Neural progenitor cell (in vitro differentiated cells): Measurements from ENCODE around the gene DNAH9. TPM values are rescaled to one million over a fixed set of nuclear protein-coding genes. Genes with fewer than 3 reads are reported as not detected.
"Not testable (repeated sequence)": the region's sequence is repeated elsewhere in the genome, so short reads cannot be mapped to it uniquely, and the experiment has no call there.

Experiments used
- DNase-seq: peaks from one replicate; pipeline ENCODE4 v3.0.0-alpha.2; 2016; ENCODE audit warnings: low spot score
- H2AFZ ChIP-seq: fragments of 200-600 bp; sonication (generic); replicated peaks from 2 replicates; pipeline ENCODE4 v1.6.1; 2016; ENCODE audit warnings: antibody characterized with exemption
- H3F3A ChIP-seq: fragments of 200-600 bp; sonication (generic); 2 replicates; pipeline ENCODE4 v1.6.1; 2016; ENCODE audit warnings: antibody characterized with exemption, low read depth
- H3K27ac ChIP-seq: fragments of 200-600 bp; sonication (generic); 2 replicates; pipeline ENCODE4 v1.5.1; 2016; ENCODE audit warnings: mild to moderate bottlenecking
- H3K27me3 ChIP-seq: fragments of 200-600 bp; sonication (generic); 2 replicates; pipeline ENCODE4 v1.6.1; 2016; ENCODE audit warnings: mild to moderate bottlenecking, moderate library complexity
- H3K36me3 ChIP-seq: fragments of 200-600 bp; sonication (generic); 2 replicates; pipeline ENCODE4 v1.5.1; 2016
- H3K4me1 ChIP-seq: fragments of 200-600 bp; sonication (generic); 2 replicates; pipeline ENCODE4 v1.6.1; 2016; ENCODE audit warnings: mixed run types
- H3K4me2 ChIP-seq: fragments of 200-600 bp; sonication (generic); 2 replicates; pipeline ENCODE4 v1.6.1; 2016
- H3K4me3 ChIP-seq: fragments of 200-600 bp; sonication (generic); 2 replicates; pipeline ENCODE4 v1.5.1; 2016
- H3K79me2 ChIP-seq: fragments of 200-600 bp; sonication (generic); 2 replicates; pipeline ENCODE4 v1.6.1; 2016; ENCODE audit warnings: low read depth
- H3K9ac ChIP-seq: fragments of 200-600 bp; sonication (generic); 2 replicates; pipeline ENCODE4 v1.6.1; 2016
- H3K9me3 ChIP-seq: fragments of 200-600 bp; sonication (generic); 2 replicates; pipeline ENCODE4 v1.5.1; 2016; ENCODE audit warnings: low read depth
- H4K20me1 ChIP-seq: fragments of 200-600 bp; sonication (generic); 2 replicates; pipeline ENCODE4 v1.6.1; 2016; ENCODE audit warnings: low read depth
- H3K27ac Mint-ChIP-seq: 3 replicates; pipeline ENCODE4 v1.8.0; 2021; ENCODE audit warnings: mixed read lengths
- H3K27me3 Mint-ChIP-seq: 2 replicates; pipeline ENCODE4 v1.8.0; 2022; ENCODE audit warnings: low read depth, mild to moderate bottlenecking, inconsistent platforms, moderate library complexity, mixed read lengths; ENCODE audit not compliant: insufficient read depth
- H3K36me3 Mint-ChIP-seq: 3 replicates; pipeline ENCODE4 v1.8.0; 2021; ENCODE audit warnings: mixed read lengths
- H3K4me1 Mint-ChIP-seq: 3 replicates; pipeline ENCODE4 v1.8.0; 2021; ENCODE audit warnings: mixed read lengths
- H3K4me3 Mint-ChIP-seq: 3 replicates; pipeline ENCODE4 v1.8.0; 2021; ENCODE audit warnings: mild to moderate bottlenecking, moderate library complexity, mixed read lengths
- H3K9me3 Mint-ChIP-seq: 3 replicates; pipeline ENCODE4 v1.8.0; 2020; ENCODE audit warnings: mixed read lengths
- CTCF ChIP-seq: fragments of 200-600 bp; sonication (generic); IDR thresholded peaks from 2 replicates; pipeline ENCODE4 v1.5.1; 2017; ENCODE audit warnings: antibody characterized with exemption, mild to moderate bottlenecking
- EZH2 ChIP-seq: fragments of 200-600 bp; sonication (generic); IDR thresholded peaks from 2 replicates; pipeline ENCODE4 v1.6.1; 2017; ENCODE audit warnings: antibody characterized with exemption, mild to moderate bottlenecking, moderate library complexity
- EZH2phosphoT487 ChIP-seq: fragments of 200-600 bp; sonication (generic); IDR thresholded peaks from 2 replicates; pipeline ENCODE4 v1.6.1; 2017; ENCODE audit warnings: antibody characterized with exemption
- total RNA-seq: library from RNA; depleted of rRNA; stranded (reverse); fragments of >200 nt; gene quantifications from 2 replicates; pipeline ENCODE4 v1.2.3, GENCODE V29; 2015; ENCODE audit warnings: low replicate concordance

The DNAH9 gene
- total RNA-seq, 1 donor from 2014 or later, result 1.3 TPM

- H3K27ac ChIP-seq, result no peak overlapping the region
- Mint-ChIP-seq H3K27ac (no peak overlapping the region), H3K4me3 (no peak overlapping the region), H3K27me3 (no peaks in the 10 kb centered on the region), H3K36me3 (no peaks in the 10 kb centered on the region), H3K9me3 (no peaks in the 10 kb centered on the region), H3K4me1 (no peaks in the 10 kb centered on the region)
- H2AFZ ChIP-seq, result no peak overlapping the region
- H4K20me1 ChIP-seq, result no peaks in the 10 kb centered on the region
- no peak overlapping the region for H3K4me3 ChIP-seq
- DNase-seq, result no peak
- H3K27me3 ChIP-seq, result no peaks in the 10 kb centered on the region
- H3F3A ChIP-seq, result no peaks in the 10 kb centered on the region
- H3K9me3 ChIP-seq, result no peaks in the 10 kb centered on the region
- H3K36me3 ChIP-seq, result no peaks in the 10 kb centered on the region
- H3K4me2 ChIP-seq, result no peak overlapping the region
- no peak overlapping the region for H3K9ac ChIP-seq
- no peaks in the 10 kb centered on the region for H3K79me2 ChIP-seq
- peaks cover 6% of the 10 kb centered on the region for H3K4me1 ChIP-seq
- TF ChIP-seq EZH2phosphoT487 (no peak), CTCF (no peak), EZH2 (no peak)
These were observed 345.6 kb downstream of the DNAH9 start for GRCh38 chr17:11943759-11944347.

GRCh38 chr17:11944587-11944986, 346.3 kb downstream of the DNAH9 start:
- TF ChIP-seq EZH2phosphoT487 (no peak), CTCF (no peak), EZH2 (no peak)
- no peaks in the 10 kb centered on the region for H3K27me3 ChIP-seq

GRCh38 chr17:11948789-11949188, 350.5 kb downstream of the DNAH9 start:
- Histone ChIP-seq H3K27me3 (no peaks in the 10 kb centered on the region), H4K20me1 (no peaks in the 10 kb centered on the region), H3K9ac (no peak overlapping the region), H3K27ac (no peak overlapping the region), H3K36me3 (peaks cover 2% of the 10 kb centered on the region), H2AFZ (no peak overlapping the region), H3F3A (no peaks in the 10 kb centered on the region), H3K4me3 (no peak overlapping the region), H3K79me2 (no peaks in the 10 kb centered on the region), H3K4me2 (no peak overlapping the region), H3K4me1 (peaks cover 5% of the 10 kb centered on the region), H3K9me3 (peaks cover under 1% of the 10 kb centered on the region)
- Mint-ChIP-seq H3K27ac (no peak overlapping the region), H3K4me3 (no peak overlapping the region), H3K27me3 (no peaks in the 10 kb centered on the region), H3K4me1 (no peaks in the 10 kb centered on the region), H3K36me3 (no peaks in the 10 kb centered on the region), H3K9me3 (peaks cover 3% of the 10 kb centered on the region)
- DNase-seq, result no peak
- TF ChIP-seq EZH2phosphoT487, result no peak
- no peak for TF ChIP-seq CTCF
- no peak for TF ChIP-seq EZH2

More at GRCh38 chr17:11944587-11944986, 346.3 kb downstream of the DNAH9 start:
- Histone ChIP-seq H3K27ac (no peak overlapping the region), H3K9ac (no peak overlapping the region), H4K20me1 (no peaks in the 10 kb centered on the region), H2AFZ (no peak overlapping the region), H3K4me1 (peaks cover 6% of the 10 kb centered on the region), H3K4me3 (no peak overlapping the region), H3F3A (no peaks in the 10 kb centered on the region), H3K9me3 (no peaks in the 10 kb centered on the region), H3K4me2 (no peak overlapping the region), H3K79me2 (no peaks in the 10 kb centered on the region), H3K36me3 (no peaks in the 10 kb centered on the region)
- DNase-seq, result no peak
- no peaks in the 10 kb centered on the region for H3K36me3 Mint-ChIP-seq
- H3K9me3 Mint-ChIP-seq, result no peaks in the 10 kb centered on the region
- H3K4me1 Mint-ChIP-seq, result no peaks in the 10 kb centered on the region
- no peak overlapping the region for H3K4me3 Mint-ChIP-seq
- H3K27ac Mint-ChIP-seq, result no peak overlapping the region
- H3K27me3 Mint-ChIP-seq, result no peaks in the 10 kb centered on the region

- not testable (repeated sequence) for H2AFZ ChIP-seq, H3K9ac ChIP-seq, H3K27me3 ChIP-seq, H3K4me1 ChIP-seq, H3K9me3 ChIP-seq, H3K36me3 ChIP-seq, H3K4me3 Mint-ChIP-seq, H3K36me3 Mint-ChIP-seq, H4K20me1 ChIP-seq, H3K27me3 Mint-ChIP-seq, H3K27ac Mint-ChIP-seq, H3K4me2 ChIP-seq, DNase-seq, H3K27ac ChIP-seq, H3F3A ChIP-seq, H3K4me3 ChIP-seq, H3K79me2 ChIP-seq, H3K4me1 Mint-ChIP-seq, H3K9me3 Mint-ChIP-seq
These were observed 351.3 kb downstream of the DNAH9 start for GRCh38 chr17:11949571-11949970.
